BE2C (cell line): ENCODE results near the gene ITGA3.

Source experiments
- DNase-seq: peaks from one replicate; pipeline ENCODE4 v3.0.0-alpha.2; 2020
- H3K27me3 ChIP-seq: fragments of 250-450 bp; sonication (Bioruptor Pico); 2 replicates; pipeline ENCODE4 v1.5.1; 2020; ENCODE audit warnings: mild to moderate bottlenecking
- H3K36me3 ChIP-seq: fragments of 250-450 bp; sonication (Bioruptor Pico); 2 replicates; pipeline ENCODE4 v1.5.1; 2020; ENCODE audit warnings: mild to moderate bottlenecking
- H3K4me1 ChIP-seq: fragments of 250-450 bp; sonication (Bioruptor Pico); 2 replicates; pipeline ENCODE4 v1.5.1; 2020
- H3K4me3 ChIP-seq: 2 replicates; pipeline ENCODE4 v1.5.1; 2011; ENCODE audit warnings: low read depth, low read length
- H3K9me3 ChIP-seq: fragments of 250-450 bp; sonication (Bioruptor Pico); 2 replicates; pipeline ENCODE4 v1.5.1; 2020
- CTCF ChIP-seq: IDR thresholded peaks from 2 replicates; pipeline ENCODE4 v1.5.1; 2012; ENCODE audit warnings: mild to moderate bottlenecking, low read depth, low read length

The ITGA3 gene

GRCh38 chr17:50067996-50068395 is 12.1 kb downstream of the ITGA3 start:
- H3K27me3 ChIP-seq = no peaks in the 10 kb centered on the region
- H3K36me3 ChIP-seq = no peaks in the 10 kb centered on the region
- DNase-seq = no peak

GRCh38 chr17:50070908-50071680 is 15.2 kb downstream of the ITGA3 start:
- Histone ChIP-seq H3K4me1 (no peaks in the 10 kb centered on the region), H3K36me3 (no peaks in the 10 kb centered on the region), H3K27me3 (no peaks in the 10 kb centered on the region), H3K9me3 (no peaks in the 10 kb centered on the region), H3K4me3 (no peak overlapping the region)
- DNase-seq = no peak
- TF ChIP-seq CTCF = no peak

More at GRCh38 chr17:50067996-50068395, 12.1 kb downstream of the ITGA3 start:
- Histone ChIP-seq H3K4me3 (no peak overlapping the region), H3K9me3 (no peaks in the 10 kb centered on the region), H3K4me1 (no peaks in the 10 kb centered on the region)
- no peak for TF ChIP-seq CTCF

- no peak overlapping the region for H3K4me3 ChIP-seq
- TF ChIP-seq CTCF = no peak
- H3K4me1 ChIP-seq = no peaks in the 10 kb centered on the region
- no peaks in the 10 kb centered on the region for H3K9me3 ChIP-seq
- H3K36me3 ChIP-seq = no peaks in the 10 kb centered on the region
- no peaks in the 10 kb centered on the region for H3K27me3 ChIP-seq
- DNase-seq = no peak
These were observed 15.8 kb downstream of the ITGA3 start for GRCh38 chr17:50071692-50072091.

GRCh38 chr17:50072130-50072529 is 16.2 kb downstream of the ITGA3 start:
- Histone ChIP-seq H3K36me3 (no peaks in the 10 kb centered on the region), H3K4me3 (no peak overlapping the region), H3K9me3 (no peaks in the 10 kb centered on the region), H3K4me1 (no peaks in the 10 kb centered on the region), H3K27me3 (no peaks in the 10 kb centered on the region)
- TF ChIP-seq CTCF = no peak
- DNase-seq = no peak

- no peak for TF ChIP-seq CTCF
- no peak overlapping the region for H3K4me3 ChIP-seq
- no peaks in the 10 kb centered on the region for H3K36me3 ChIP-seq
These were observed 17.0 kb downstream of the ITGA3 start for GRCh38 chr17:50072925-50073324.

GRCh38 chr17:50074227-50074626 is 18.3 kb downstream of the ITGA3 start:
- TF ChIP-seq CTCF = no peak
- no peaks in the 10 kb centered on the region for H3K4me1 ChIP-seq
- H3K9me3 ChIP-seq = no peaks in the 10 kb centered on the region
- DNase-seq = no peak
- H3K27me3 ChIP-seq = no peaks in the 10 kb centered on the region
- no peaks in the 10 kb centered on the region for H3K36me3 ChIP-seq
- H3K4me3 ChIP-seq = no peak overlapping the region

More at GRCh38 chr17:50072925-50073324, 17.0 kb downstream of the ITGA3 start:
- Histone ChIP-seq H3K4me1 (no peaks in the 10 kb centered on the region), H3K27me3 (no peaks in the 10 kb centered on the region), H3K9me3 (no peaks in the 10 kb centered on the region)
- no peak for DNase-seq
